Activated CD4-positive, alpha-beta memory T cell treated with anti-CD3 and anti-CD28 coated beads for 36 hours (primary cell): ENCODE data around the gene ZNF385B. TPM values are rescaled to one million over a fixed set of nuclear protein-coding genes. Genes with fewer than 3 reads are reported as not detected.

Experiments
- CTCF ChIA-PET: fragments of 350-600 bp; sonication (Branson Sonifier 250); formaldehyde crosslinking; loops from one replicate; lab custom pipeline; 2021; ENCODE audit warnings: antibody characterized with exemption, inconsistent platforms; lab: Charles Lee
- POLR2A ChIA-PET: fragments of 350-600 bp; sonication (Branson Sonifier 250); formaldehyde crosslinking; loops from one replicate; lab custom pipeline; 2021; ENCODE audit warnings: antibody characterized with exemption; lab: Charles Lee
- DNase-seq: peaks from one replicate; pipeline ENCODE4 v3.0.0-alpha.2; 2020
- H3K27ac Mint-ChIP-seq: one replicate; pipeline ENCODE4 v1.8.0; 2021; ENCODE audit warnings: mixed read lengths
- H3K27me3 Mint-ChIP-seq: one replicate; pipeline ENCODE4 v1.8.0; 2021; ENCODE audit warnings: mixed read lengths
- H3K36me3 Mint-ChIP-seq: one replicate; pipeline ENCODE4 v1.8.0; 2021; ENCODE audit warnings: mixed read lengths
- H3K4me1 Mint-ChIP-seq: one replicate; pipeline ENCODE4 v1.8.0; 2021; ENCODE audit warnings: low read depth, mixed read lengths
- H3K4me3 Mint-ChIP-seq: one replicate; pipeline ENCODE4 v1.8.0; 2021; ENCODE audit warnings: mild to moderate bottlenecking, mixed read lengths
- H3K9me3 Mint-ChIP-seq: one replicate; pipeline ENCODE4 v1.8.0; 2021; ENCODE audit warnings: mixed read lengths
- intact Hi-C: fragments of 100-400 bp; cut with micrococcal nuclease; formaldehyde crosslinking; loops from one replicate; pipeline ENCODE4 v1.15.1; 2023
- total RNA-seq, 2 experiments: library from RNA; stranded (reverse); gene quantifications; one replicate each; pipeline ENCODE4 v1.2.3, GENCODE V29; 2021

Gene ZNF385B
- total RNA-seq, 2 experiments from 2014 or later = not detected

DNA sequence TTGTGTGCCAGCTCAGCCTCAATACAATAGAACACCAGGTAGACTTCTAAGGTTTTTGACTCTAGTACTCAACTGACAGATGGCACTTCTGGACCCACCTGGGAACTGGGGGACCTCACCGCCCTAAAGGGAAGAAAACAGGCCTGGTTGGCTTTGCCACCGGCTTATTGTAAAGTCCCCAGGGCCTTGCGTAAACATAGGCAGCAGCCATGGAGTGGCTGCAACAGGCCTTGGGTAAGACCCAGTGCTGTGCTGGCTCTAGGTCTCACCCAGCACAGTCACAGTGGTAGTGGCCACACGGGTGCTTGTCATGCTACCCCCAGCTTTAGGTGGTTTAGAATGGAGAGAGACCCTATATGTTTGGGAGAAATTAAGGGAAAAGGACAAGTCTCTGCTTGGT is 366.1 kb downstream of the ZNF385B start:
- no peaks in the 10 kb centered on the region for H3K4me1 Mint-ChIP-seq
- no peaks in the 10 kb centered on the region for H3K27me3 Mint-ChIP-seq
- CTCF ChIA-PET = no interaction called here
- intact Hi-C loops = no loop called here
- no peak for DNase-seq
- peaks cover 7% of the 10 kb centered on the region for H3K9me3 Mint-ChIP-seq
- H3K27ac Mint-ChIP-seq = no peak overlapping the region
- POLR2A ChIA-PET = no interaction called here
- no peaks in the 10 kb centered on the region for H3K36me3 Mint-ChIP-seq
- H3K4me3 Mint-ChIP-seq = no peak overlapping the region

DNA sequence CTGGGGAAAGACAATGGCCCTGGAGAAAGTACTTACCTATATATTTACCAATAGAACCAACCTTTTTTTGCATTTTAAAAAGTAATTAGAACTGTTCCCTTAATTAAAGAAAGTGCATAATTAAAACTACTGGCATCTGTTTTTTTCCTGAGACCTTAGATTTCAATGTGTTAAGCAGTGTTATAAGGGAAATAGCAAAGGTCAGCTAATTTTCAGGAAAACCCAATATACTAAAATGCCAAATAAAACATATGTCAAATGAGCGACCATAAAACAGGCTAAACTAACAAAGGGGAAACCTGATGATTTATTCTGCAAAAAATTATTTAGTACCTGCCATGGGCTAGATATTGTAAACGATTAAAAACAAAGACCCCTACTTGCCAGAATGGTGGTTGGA is 372.8 kb downstream of the ZNF385B start:
- Mint-ChIP-seq H3K36me3 (no peaks in the 10 kb centered on the region), H3K4me3 (no peak overlapping the region), H3K4me1 (no peaks in the 10 kb centered on the region), H3K27ac (no peak overlapping the region), H3K9me3 (no peaks in the 10 kb centered on the region), H3K27me3 (no peaks in the 10 kb centered on the region)
- intact Hi-C loops = no loop called here
- ChIA-PET CTCF (no interaction called here), POLR2A (no interaction called here)
- DNase-seq = no peak

DNA sequence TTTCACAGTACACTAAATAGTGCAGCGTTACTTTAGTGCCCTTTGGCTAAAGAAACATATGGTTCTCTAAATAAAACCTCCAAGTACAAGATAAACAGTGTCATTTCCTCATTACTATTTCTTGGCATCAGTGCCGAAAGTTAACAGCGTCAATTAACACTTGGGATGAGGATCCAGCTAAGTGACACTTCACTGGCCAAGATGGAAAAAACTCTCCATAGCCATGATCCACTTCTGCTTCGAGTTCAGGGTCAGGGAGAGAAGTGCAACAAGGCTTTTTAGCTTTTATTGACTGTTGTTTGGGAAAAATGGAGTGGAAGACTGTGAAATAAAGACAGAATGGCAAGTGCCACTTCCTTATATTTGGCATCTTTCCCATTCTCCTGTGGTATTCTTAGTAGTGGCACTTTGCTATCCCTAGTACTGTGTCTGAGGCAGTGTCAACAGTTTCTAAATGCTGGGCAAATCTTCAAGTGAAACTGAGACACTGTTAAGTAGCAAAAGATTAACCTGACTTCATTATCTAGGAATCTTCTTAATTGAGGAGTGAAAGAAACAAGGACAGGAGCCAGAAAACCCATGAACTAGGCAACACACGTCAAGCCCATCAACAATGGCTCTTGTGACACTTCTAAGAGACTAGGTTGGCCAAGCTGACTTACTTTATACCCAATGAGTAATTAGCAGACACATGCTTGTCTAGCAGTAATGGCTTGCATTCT is 374.2 kb downstream of the ZNF385B start:
- no peak for DNase-seq
- no peak overlapping the region for H3K4me3 Mint-ChIP-seq
- H3K27me3 Mint-ChIP-seq = no peaks in the 10 kb centered on the region
- H3K9me3 Mint-ChIP-seq = no peaks in the 10 kb centered on the region
- ChIA-PET POLR2A (no interaction called here), CTCF (no interaction called here)
- no peak overlapping the region for H3K27ac Mint-ChIP-seq
- no peaks in the 10 kb centered on the region for H3K36me3 Mint-ChIP-seq
- intact Hi-C loops = no loop called here
- no peaks in the 10 kb centered on the region for H3K4me1 Mint-ChIP-seq

- Mint-ChIP-seq H3K4me3 (no peak overlapping the region), H3K9me3 (no peaks in the 10 kb centered on the region), H3K36me3 (no peaks in the 10 kb centered on the region), H3K4me1 (no peaks in the 10 kb centered on the region), H3K27ac (no peak overlapping the region), H3K27me3 (no peaks in the 10 kb centered on the region)
- POLR2A ChIA-PET = no interaction called here
- CTCF ChIA-PET = no interaction called here
- intact Hi-C loops = no loop called here
- no peak for DNase-seq
These were observed 378.3 kb downstream of the ZNF385B start for GRCh38 chr2:179483131-179483530.

- POLR2A ChIA-PET = no interaction called here
- no peak for DNase-seq
- intact Hi-C loops = no loop called here
- CTCF ChIA-PET = no interaction called here
- no peaks in the 10 kb centered on the region for H3K4me1 Mint-ChIP-seq
- H3K27me3 Mint-ChIP-seq = peaks cover 2% of the 10 kb centered on the region
- H3K4me3 Mint-ChIP-seq = no peak overlapping the region
- no peak overlapping the region for H3K27ac Mint-ChIP-seq
- H3K9me3 Mint-ChIP-seq = no peaks in the 10 kb centered on the region
- no peaks in the 10 kb centered on the region for H3K36me3 Mint-ChIP-seq
These were observed 381.5 kb downstream of the ZNF385B start for GRCh38 chr2:179479947-179480346.

DNA sequence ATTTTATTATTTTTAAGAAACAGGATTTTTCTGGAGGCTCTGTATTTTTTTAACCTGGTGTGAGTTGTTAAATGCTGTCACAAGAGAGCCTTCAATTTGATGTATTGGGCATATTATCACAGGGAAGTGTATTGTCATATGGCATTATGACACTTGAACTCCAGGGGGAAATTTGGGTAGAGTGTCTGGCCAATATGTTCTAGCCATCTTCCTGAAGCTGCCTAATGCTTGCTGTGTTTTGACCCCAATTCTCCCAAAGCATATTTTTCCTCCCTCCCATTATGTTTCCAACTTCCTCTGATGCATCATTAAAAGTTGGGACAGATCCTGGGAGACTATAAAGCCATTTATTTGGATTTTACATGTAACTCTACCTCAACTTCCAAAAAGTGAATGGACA is 382.6 kb downstream of the ZNF385B start:
- no peaks in the 10 kb centered on the region for H3K9me3 Mint-ChIP-seq
- H3K27me3 Mint-ChIP-seq = peaks cover 3% of the 10 kb centered on the region
- no peak overlapping the region for H3K27ac Mint-ChIP-seq

GRCh38 chr2:179470992-179471391 is 390.4 kb downstream of the ZNF385B start:
- H3K9me3 Mint-ChIP-seq = no peaks in the 10 kb centered on the region
- no peak overlapping the region for H3K27ac Mint-ChIP-seq
- CTCF ChIA-PET = no interaction called here
- no peaks in the 10 kb centered on the region for H3K36me3 Mint-ChIP-seq
- intact Hi-C loops = no loop called here
- DNase-seq = no peak
- peaks cover 6% of the 10 kb centered on the region for H3K27me3 Mint-ChIP-seq
- no peaks in the 10 kb centered on the region for H3K4me1 Mint-ChIP-seq
- H3K4me3 Mint-ChIP-seq = no peak overlapping the region
- POLR2A ChIA-PET = no interaction called here

More for the DNA sequence above, 382.6 kb downstream of the ZNF385B start:
- no peak for DNase-seq
- Mint-ChIP-seq H3K4me1 (no peaks in the 10 kb centered on the region), H3K36me3 (no peaks in the 10 kb centered on the region), H3K4me3 (no peak overlapping the region)
- ChIA-PET POLR2A (no interaction called here), CTCF (no interaction called here)
- intact Hi-C loops = no loop called here

DNA sequence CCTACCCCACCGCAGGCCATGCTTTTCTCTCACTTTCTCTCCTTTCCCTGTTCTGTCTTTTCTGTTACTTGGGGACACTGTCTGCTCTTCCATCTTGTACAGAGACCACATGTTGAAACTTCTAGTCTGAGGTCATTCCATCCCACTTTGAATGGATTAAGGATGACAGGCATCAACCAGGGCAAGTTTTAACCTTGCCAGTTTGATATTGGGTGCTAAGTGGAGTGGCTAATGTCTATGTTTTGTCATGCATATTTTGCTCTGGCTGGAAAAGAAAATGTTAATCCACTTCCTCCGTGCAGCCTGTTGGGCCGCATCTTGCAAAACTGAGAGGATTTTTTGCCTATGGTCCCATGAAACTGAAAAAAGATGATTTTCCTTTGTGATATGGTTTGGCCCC is 391.3 kb downstream of the ZNF385B start:
- no peak overlapping the region for H3K4me3 Mint-ChIP-seq
- no peaks in the 10 kb centered on the region for H3K9me3 Mint-ChIP-seq
- peaks cover 5% of the 10 kb centered on the region for H3K27me3 Mint-ChIP-seq
- intact Hi-C loops = no loop called here
- ChIA-PET POLR2A (no interaction called here), CTCF (no interaction called here)
- no peak overlapping the region for H3K27ac Mint-ChIP-seq
- no peaks in the 10 kb centered on the region for H3K4me1 Mint-ChIP-seq
- DNase-seq = no peak
- no peaks in the 10 kb centered on the region for H3K36me3 Mint-ChIP-seq

DNA sequence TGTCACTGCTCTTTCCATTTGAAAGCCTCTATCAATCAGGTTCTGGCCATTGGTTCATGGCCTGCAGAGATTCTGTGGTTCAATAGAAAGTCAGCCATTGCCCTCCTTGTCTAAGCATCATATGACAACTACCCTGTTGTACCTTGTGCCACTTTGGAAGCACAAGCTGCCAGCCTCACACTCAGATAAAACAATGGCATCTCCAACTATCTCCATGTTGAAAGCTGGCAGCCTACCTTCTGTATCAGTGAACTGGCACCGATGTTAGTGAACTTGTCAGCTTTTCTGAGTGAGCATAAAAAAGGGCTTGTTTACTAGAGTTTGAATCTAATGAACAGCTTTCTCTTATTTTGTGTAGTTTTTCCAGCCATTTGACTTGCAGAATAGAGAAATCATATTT is 393.5 kb downstream of the ZNF385B start:
- H3K4me3 Mint-ChIP-seq = no peak overlapping the region
- intact Hi-C loops = no loop called here
- no peaks in the 10 kb centered on the region for H3K4me1 Mint-ChIP-seq
- no peak overlapping the region for H3K27ac Mint-ChIP-seq
- no peaks in the 10 kb centered on the region for H3K36me3 Mint-ChIP-seq
- POLR2A ChIA-PET = no interaction called here
- peaks cover 2% of the 10 kb centered on the region for H3K27me3 Mint-ChIP-seq
- CTCF ChIA-PET = interaction anchor here (0.8 kb wide), 1 partner anchor 46 kb away, joined by 3 read pairs; no protein-coding TSS in a partner anchor
- no peak for DNase-seq
- no peaks in the 10 kb centered on the region for H3K9me3 Mint-ChIP-seq

DNA sequence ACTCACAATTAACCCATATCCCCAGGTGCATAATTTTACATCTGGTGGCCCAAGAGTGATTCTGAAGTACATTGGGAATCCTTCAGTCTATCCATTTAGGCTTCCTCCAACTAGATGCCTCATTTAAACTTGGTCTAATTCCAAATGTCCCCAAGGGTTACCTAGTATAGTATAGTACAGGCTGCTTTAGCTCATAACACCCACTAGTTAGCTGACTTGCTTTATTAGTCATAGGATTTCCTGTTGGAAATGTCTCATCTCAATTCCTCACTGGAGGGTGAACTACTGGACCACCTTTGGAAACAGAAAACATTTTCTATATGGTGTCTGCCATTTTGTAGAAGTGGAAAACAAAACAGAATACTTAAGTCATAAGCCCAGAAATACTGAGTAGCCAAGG is 394.3 kb downstream of the ZNF385B start:
- ChIA-PET CTCF (interaction anchor here (0.8 kb wide), 1 partner anchor 45 kb away, joined by 3 read pairs; no protein-coding TSS in a partner anchor), POLR2A (no interaction called here)
- H3K27me3 Mint-ChIP-seq = peaks cover 2% of the 10 kb centered on the region
- no peaks in the 10 kb centered on the region for H3K9me3 Mint-ChIP-seq
- H3K4me1 Mint-ChIP-seq = no peaks in the 10 kb centered on the region
- H3K27ac Mint-ChIP-seq = no peak overlapping the region
- DNase-seq = no peak
- no peak overlapping the region for H3K4me3 Mint-ChIP-seq
- intact Hi-C loops = no loop called here
- H3K36me3 Mint-ChIP-seq = no peaks in the 10 kb centered on the region

- Mint-ChIP-seq H3K4me3 (no peak overlapping the region), H3K27ac (no peak overlapping the region), H3K27me3 (peaks cover 2% of the 10 kb centered on the region), H3K9me3 (peaks cover 8% of the 10 kb centered on the region), H3K36me3 (no peaks in the 10 kb centered on the region), H3K4me1 (peaks cover 3% of the 10 kb centered on the region)
- CTCF ChIA-PET = no interaction called here
- intact Hi-C loops = no loop called here
- no peak for DNase-seq
- POLR2A ChIA-PET = no interaction called here
These were observed 400.0 kb downstream of the ZNF385B start for GRCh38 chr2:179461420-179461819.

- H3K36me3 Mint-ChIP-seq = no peaks in the 10 kb centered on the region
These were observed 401.1 kb downstream of the ZNF385B start for GRCh38 chr2:179460181-179460929.

More at GRCh38 chr2:179460181-179460929, 401.1 kb downstream of the ZNF385B start:
- peaks cover 2% of the 10 kb centered on the region for H3K27me3 Mint-ChIP-seq
- intact Hi-C loops = no loop called here
- H3K27ac Mint-ChIP-seq = no peak overlapping the region
- CTCF ChIA-PET = no interaction called here
- H3K9me3 Mint-ChIP-seq = peaks cover 8% of the 10 kb centered on the region
- H3K4me3 Mint-ChIP-seq = no peak overlapping the region
- DNase-seq = peak; percentile 32
- H3K4me1 Mint-ChIP-seq = peaks cover 3% of the 10 kb centered on the region
- POLR2A ChIA-PET = no interaction called here
